Stimulated activated CD8-positive, alpha-beta memory T cell treated with anti-CD3 and anti-CD28 coated beads, Interleukin-7, amount 100 ng/mL, for 24 hours (primary cell): ENCODE measurements around the gene PACS2.

Source experiments
- DNase-seq: peaks from one replicate; pipeline ENCODE4 v3.0.0-alpha.2; 2020; ENCODE audit warnings: low read depth

PACS2 gene

DNA sequence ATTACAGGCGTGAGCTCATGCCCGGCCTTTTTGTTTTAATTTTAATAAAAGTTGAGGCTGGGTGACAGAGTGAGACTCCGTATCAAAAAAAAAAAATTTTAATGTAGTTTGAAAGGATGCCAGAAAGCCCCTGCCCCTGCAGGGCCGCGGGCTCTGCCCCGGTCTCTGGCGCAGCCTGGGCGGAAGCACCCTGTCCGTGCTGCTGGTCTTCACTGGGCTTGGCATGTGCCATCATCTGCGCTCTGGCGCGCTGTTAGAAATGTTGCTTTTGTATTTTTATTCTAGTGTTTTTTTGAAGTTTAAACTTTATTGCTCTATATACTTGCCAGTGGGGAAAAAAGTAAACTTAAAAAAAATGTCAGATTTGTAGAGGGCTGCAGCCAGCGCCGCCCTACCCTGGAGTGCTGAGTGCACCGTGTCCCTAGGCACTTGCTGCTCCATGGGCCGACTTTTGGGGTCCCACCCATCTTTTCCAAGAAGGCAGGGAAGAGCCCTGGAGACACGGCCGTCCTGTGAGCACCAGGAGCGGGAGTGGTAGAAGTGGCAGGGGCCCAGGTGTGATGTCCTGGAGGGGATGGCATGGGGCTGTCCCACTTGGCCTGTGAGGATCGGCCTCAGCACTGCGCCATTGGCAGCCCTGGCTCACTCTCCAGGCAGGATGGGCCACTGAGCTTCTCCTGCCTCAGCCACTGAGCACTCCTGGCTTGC is 109.1 kb downstream of the PACS2 start:
- DNase-seq: no peak

DNA sequence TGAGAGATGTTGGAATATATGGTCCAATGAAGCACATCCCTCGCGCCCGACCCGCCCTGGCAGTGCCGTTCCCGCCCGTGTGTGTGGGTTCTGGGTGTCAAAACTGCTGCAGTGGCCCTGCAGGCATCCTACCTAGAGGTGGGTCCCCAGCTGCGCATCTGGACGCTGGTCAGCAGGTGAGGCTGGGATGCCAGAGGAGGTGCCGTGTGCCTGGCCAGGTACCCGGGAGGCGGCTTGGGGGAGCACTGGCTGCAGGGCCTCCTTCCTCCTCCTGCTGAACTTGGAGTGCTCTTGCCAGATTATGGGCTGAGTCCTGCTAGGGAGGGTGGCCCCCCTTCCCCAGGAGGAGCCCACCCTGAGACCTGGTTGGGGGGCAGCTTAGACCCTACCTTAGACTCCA is 110.3 kb downstream of the PACS2 start:
- no peak for DNase-seq

DNA sequence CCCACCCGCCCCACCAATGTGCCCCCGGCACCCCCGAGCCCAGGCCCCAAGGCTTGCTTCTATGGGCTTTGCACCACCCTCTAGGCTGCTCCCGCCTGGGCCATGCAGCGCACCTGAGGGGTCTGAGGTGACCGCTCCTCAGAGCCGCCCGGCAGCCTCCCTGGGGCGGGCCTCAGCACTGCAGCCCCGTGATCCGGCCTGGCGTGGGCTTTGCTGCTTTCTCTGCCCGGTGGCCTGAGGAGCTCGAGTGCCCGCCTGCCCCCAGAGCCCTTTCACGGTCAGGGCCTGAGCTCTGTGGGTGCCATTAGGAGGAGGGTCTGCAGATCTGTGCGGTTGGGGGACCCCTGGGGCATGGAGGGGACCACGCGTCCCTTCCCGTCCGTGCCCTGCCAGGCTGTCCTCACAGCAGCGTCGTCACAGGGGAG is 111.3 kb downstream of the PACS2 start:
- DNase-seq: no peak

DNA sequence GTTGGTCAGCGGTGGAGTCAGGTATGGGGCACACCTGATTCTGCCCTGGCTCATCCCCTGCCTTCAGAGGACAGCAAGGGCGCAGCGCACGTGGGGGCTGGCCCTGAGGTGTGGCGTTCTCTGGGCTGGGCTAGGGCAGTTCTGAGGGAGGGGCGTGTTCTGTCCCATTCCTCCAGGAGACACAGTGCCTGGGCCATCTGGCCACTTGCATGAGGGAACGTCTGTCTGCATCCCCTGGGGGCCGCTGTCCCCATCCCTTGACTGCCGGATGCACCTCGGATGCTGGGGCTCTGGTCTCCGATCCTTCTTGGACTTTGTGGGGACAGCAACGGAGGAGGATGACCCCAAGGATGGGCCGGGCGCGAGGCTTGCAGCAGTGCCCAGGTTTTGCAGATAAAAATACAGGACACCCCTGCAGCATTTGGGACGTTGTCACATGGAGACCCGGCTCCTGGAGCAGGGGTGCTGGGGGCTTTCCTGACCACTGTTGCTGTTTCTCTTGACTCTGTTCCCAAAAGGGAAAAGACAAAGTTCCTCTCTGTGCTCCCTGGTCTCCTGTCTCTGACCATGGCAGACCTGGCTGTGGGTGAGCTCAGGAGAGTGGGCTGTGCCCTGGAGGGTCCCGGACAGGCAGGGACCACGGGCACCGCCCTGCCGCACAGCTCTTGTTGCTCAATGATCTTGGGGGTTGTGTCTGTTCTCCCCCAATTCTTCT is 112.0 kb downstream of the PACS2 start:
- DNase-seq: no peak

DNA sequence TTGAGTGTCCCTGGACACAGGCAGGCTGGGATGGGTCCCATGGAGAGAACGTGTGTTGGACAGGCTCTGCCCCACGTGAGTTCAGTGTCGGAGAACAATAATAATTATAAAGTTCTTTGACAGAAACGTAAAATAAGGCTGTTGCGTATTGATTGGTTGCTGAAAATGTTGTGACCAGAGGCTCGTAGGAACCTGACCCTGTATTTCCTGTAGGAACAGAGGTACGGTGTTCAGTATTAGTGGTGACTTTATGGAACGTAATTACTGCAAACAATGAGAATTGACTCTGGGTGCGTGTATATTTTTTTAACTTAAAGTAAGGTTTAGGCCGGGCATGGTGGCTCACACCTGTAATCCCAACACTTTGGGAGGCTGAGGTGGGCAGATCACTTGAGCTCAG is 112.9 kb downstream of the PACS2 start:
- no peak for DNase-seq

DNA sequence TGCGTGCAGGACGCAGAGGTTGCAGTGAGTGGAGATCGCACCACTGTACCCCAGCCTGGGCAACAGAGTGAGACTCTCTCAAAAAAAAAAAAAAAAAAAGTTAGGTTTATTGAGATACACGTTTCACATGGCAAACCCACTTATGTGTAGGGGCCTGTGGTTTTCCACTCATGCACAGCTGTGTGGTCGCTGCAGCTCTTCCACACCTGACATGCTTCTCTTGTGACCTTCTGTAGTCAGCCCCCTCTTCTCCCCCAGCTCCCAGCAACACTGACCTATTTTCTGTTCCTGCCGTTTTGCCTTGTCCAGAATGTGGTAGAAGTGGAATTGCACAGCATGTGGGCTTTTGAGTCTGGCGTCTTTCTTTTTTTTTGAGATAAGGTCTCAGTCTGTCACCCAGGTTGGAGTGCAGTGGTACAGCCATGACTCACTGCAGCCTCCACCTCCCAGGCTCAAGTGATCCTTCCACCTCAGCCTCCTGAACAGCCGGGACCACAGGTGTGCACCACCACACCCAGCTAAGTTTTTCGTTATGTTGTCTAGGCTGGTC is 113.5 kb downstream of the PACS2 start:
- DNase-seq: no peak

DNA sequence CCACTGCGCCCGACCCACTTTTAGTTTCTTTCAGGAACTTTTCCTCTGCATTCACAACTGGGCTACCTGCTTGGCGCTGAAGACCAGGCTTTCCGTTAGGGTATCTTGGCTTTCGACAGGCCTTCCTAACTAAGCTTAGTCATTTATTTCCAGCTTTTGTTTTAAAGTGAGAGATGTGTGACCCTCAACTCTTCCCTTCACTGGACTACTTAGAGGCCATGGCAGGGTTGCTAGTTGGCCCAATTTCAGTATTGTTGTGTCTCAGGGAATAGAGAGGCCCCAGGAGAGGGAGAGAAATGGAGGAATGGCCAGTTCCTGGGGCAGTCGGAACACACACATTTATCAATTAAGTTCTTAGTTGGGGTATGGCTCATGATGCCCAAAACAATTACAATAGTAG is 115.5 kb downstream of the PACS2 start:
- DNase-seq: no peak

DNA sequence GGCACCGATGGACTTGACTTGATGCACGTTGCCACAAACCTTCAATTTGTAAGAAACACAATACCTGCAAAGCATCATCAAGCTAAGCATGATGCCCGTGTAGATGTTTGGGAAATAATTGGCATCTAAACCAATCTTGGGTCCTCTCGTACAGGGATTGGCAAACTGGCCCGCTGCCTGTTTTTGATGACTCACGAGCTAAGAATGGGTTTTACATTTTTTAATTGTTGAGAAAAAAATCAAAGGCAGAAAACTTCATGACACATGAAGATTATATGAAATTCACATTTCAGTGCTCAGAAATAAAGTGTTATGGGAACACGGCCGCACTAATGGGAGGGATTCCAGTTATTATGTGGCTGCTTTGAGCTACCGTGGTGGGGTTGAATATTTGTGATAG is 116.0 kb downstream of the PACS2 start:
- no peak for DNase-seq

DNA sequence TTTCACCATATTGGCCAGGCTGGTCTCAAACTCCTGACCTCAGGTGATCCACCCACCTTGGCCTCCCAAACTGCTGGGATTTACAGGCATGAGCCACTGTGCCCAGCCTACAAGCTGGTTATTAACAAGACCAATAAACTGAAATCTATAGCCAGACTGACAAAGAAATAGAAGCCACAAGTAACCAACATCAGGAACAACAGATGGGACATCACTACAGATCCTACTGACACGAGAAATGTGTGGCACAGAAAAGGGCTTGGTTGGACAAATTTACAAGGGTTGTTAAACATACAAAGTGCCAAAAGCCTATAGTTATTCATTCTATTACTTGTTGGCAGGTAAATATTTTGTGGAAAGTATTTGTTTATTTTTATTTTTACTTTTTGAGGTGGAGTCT is 116.7 kb downstream of the PACS2 start:
- no peak for DNase-seq

DNA sequence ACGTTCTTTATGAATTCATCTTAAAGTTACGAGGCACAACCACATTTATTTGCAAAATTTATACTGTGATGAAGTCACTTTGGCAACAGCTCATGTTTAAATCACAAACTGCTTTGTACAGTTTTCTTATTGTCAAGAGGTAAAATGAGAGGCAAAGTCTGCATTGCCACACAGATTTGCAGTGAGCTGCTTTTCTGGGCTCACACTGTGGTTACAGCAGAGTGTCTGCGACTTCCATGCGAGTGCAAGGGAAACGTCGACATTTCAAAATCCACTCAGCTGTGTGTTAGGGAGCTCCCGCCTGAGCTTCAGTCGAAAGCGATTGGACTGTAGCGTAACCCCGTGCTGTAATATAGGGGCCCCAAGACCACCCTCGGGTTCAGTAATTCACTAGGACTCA is 118.1 kb downstream of the PACS2 start:
- no peak for DNase-seq

DNA sequence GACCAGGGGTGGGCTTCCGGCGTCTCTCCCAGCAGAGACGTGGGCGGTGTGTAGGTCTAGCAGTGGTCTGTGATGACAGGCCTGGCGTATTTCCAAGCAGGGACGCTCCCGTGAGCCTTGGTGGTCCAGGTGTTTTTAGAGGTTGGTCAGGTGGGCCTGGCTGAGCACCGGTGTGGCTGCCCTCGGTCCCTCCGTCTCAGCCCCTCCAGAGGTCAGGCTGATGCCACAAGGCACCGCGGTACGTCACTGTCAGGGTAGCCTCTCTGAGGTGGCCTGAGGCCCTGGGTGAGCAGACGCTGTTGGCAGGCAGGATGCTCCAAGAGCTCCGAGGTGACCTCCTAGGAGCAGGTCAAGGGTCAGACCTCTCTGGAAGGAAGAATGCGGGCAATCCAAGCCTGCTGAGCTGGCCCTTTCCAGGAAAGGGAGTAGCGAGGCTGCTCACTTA is 118.6 kb downstream of the PACS2 start:
- no peak for DNase-seq

DNA sequence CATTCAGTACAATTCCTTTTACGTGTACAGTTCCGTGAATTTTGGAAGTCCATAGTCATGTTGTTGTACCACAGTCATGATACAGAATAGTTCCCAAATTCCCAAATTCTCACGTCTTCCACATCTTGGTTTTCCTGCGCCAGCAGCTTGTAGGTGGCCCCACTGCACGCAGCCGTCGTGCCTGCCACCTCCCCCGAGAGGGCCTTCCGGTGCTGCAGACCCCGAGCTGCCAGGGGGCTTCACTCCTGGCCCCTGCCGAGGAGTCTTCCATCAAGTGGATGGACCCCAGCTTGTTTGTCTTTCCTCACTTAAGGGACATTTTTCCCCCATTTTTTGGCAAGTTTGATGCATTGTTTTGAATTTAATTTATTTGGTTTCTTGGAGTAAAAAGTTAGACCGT is 121.9 kb downstream of the PACS2 start:
- DNase-seq: no peak

DNA sequence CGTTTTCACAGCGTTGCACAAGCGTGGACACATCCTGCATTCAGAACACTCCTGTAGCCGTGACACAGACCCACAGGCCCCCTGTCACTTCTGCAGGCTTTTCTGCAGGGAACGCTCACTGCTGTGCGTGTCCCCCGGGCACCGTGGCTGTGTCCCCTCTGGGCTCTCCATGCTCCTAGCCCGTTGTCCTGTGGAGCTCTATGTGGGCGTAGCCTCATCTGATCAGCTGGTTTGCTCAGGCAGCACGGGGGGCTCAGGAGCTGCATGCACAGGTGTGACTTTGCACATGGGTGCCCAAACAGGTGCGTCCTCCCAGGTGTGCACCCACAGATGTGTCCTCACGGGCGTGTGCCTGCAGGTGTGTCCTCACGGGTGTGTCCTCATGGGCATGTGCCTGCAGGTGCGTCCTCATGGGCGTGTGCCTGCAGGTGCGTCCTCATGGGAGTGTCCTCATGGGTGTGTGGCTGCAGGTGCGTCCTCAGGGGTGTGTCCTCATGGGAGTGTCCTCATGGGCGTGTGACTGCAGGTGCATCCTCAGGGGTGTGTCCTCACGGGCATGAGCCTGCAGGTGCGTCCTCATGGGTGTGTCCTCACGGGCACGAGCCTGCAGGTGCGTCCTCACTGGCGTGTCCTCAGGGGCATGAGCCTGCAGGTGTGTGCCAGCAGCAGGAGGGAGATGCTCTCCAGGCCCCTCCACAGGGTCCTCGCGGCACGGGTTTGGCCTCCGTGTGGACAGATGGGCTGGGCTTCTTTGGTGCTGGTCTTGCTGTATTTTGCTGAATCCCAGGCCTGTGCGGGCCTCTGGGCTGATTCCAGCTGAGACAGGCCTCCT is 122.6 kb downstream of the PACS2 start:
- DNase-seq: no peak

DNA sequence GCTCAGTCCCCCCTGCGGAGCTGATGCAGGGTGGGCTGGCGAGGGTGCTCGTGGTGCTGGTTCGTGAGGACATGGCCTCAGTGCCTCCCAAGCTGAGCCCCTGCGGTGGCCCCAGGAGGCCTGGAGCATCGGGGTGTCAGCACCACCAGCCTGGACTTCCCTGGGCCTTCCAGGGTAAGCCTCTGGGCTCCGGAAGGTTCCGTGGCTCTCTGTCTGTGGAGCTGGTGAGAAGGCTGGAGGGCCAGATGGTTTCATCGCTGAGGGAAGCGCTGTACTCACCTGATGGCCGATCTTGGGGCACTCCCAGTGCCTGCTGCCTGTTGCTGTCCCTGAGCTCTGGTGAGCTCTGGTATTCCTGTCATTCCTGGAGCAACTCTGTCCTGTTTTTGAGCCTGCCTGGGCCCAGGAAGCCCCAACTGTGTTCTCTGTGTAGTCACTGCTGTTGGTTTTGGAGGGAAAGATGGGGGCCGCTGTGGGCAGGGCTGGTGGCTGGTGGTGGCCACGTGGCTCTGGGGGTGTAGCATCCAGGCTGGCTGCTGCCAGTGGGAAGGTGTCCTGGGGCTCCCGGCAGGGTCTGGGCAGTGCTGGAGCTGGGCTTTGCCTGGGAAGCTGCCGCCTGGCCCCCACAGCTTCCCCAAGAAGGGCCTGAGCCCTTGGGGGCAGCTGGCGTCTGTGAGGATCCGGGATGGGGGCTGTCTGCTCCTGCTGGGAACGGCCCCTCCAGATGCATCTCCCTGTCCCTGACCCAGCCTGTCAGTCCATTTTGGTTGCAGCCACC is 123.4 kb downstream of the PACS2 start:
- no peak for DNase-seq

DNA sequence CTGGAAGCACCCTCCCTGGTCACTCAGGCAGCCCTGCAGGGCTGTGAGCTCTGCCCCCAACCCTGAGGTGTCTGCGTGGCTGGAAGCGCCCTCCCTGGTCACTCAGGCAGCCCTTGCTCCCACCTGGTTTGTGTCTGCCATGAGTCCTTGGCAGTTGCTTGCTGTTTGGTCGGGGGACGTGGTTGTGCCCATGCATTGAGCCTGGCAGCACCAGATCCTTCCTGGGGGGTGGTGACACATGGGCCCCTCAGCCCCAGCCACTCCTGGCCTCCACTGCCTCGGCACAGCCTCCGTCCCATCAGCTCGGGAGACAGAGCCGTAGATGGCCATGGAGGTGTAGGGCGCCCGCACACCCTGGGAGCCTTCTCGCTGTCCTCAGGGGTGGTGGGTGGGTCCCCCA is 124.6 kb downstream of the PACS2 start:
- no peak for DNase-seq

DNA sequence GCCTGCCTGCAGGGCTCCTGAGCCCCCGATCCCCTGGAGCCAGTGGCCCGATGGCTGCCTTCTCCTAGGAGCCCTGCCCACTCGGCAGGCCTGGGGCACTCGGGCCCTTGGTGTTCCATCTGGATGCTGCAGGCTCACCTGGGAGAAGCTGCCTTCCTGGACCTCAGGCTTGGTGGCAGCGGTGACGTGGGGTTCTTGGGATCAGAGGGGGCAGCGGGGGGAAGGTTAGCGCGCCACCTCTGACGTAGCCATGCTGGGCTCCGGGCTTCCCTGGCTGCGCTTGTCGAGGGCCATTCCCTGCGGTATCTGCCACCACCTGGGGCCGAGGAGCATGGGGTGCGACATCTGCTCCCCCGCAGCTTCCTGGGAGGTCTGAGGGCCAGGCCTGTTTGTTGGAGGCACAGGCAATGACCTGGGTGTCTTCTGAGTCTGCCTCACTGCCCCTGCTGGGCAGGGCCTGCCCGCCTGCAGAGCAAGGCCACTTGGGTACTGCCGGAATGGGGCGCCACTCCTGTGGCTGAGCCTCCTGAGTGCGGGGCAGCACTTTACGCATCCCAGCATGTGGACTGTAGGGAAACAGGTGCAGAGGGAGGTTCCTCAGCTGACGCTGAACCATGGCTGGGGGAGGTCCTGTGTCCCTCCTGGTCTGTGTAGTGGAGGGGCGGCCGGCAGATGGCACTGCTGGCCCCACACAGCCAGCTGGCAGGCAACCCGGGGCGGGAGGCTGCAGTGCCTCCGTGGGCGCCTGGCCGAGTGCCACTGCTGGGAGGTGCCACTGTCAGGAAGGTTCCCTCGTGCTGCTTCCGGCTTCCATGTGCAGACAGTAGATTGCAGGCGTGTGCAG is 125.4 kb downstream of the PACS2 start:
- no peak for DNase-seq

DNA sequence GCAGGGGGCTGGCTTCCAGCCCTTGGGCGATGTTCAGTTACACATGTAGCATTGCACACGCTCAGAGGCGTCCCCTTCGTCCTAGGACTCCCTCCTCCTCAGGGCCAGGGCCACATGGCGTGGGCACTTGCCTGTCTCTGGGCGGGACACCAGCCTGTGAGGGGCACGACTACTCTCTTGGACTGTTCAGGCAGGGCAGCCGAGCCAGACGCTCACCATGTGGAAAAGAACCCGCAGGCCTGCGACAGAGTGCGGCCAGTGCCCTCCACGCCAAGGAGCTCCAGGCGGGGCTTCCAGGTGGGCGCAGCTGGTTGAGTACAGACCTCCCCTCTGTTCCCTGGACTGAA is 126.0 kb downstream of the PACS2 start:
- DNase-seq: no peak

DNA sequence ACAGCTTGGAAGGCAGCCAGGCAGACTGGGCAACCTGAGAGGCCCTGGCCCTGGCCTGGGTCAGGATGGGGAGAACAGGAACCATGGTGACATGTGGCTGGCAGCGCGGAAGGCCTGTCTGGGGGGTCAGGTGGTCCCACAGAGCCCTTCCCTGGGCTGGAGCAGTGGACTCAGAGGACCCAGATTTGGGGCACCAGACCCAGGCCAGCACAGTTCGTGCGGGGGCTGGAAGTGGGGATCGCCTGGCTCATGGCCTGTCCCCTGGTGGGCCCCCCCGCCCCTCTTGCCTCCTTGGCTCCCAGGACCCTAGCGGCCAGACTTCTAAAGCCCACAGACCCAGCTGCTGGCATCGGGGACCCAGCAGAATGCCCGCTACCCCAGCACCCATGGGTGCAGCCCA is 126.4 kb downstream of the PACS2 start:
- no peak for DNase-seq

DNA sequence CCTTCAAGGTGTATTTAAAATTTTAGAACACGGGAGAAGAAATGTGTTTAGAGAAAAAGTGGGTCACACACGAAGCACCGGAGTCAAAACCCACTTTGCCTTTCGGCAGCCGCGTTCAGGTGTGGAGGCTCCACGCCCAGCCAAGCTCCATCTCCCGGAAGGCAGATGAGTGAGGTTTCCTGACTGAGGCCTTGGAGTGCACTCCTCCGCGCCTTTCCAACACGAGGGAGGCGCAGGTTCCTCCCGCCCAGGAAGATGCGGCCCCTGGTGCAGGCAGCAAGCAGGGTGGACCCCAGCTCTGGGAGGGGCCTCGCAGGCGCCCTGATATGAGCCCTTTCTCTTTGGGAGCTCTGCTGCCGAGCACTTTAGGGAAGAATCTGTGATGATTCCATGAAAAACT is 127.6 kb downstream of the PACS2 start:
- DNase-seq: no peak

DNA sequence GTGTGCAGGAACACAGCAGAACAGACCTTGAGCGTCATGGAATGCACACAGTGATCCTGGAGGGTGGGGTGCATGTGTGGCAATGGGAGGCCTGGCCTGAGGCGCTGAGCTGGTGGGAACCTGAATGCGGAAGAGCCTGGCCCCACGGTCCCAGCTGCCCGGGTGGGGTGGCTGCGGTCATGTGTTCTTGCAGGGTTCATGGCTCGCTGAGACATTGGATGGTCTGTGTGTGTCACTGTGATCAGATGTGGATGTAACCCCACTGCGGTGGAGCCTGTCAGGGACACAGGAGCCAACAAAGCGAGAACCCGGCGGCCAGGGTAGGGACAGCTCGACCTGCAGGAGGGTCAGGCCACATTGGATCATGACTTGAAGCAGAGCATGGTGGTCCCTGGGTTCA is 128.3 kb downstream of the PACS2 start:
- no peak for DNase-seq

DNA sequence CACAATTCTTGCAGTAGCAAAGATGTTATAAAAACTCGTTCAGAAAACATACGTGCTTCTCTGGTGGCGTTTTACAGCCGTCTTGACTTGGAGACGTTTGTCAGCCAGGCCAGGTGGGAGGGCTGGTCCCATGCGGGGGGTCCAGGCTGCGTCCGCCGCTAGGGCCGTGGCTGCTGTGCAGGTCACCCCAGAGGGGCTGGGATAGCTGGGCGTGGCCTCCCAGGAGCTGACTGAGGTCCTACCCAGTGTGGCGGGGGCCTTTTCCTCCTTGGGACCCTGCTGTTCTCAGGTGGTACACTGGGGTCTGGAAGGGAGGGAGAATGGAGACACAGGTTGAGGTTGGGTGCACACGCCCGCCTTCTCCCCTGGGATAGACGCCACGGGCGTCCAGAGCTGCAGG is 130.3 kb downstream of the PACS2 start:
- DNase-seq: no peak
